Hepatocyte (in vitro differentiated cells): ENCODE data around the gene STK10.

Source experiments
- EZH2 ChIP-seq: fragments of 200-600 bp; sonication (generic); IDR thresholded peaks from 2 replicates; pipeline ENCODE4 v1.6.1; 2016; ENCODE audit warnings: antibody characterized with exemption, mild to moderate bottlenecking, borderline replicate concordance
- EZH2phosphoT487 ChIP-seq: fragments of 200-600 bp; sonication (generic); IDR thresholded peaks from one replicate; pipeline ENCODE4 v1.6.1; 2018; ENCODE audit warnings: antibody characterized with exemption, mild to moderate bottlenecking, low read depth, moderate library complexity; ENCODE audit not compliant: unreplicated experiment, severe bottlenecking
- TF ChIP-seq, protein P1 (sequence below): fragments of 200-600 bp; sonication (generic); IDR thresholded peaks from 2 replicates; pipeline ENCODE4 v1.5.1; 2016; ENCODE audit warnings: antibody characterized with exemption, mild to moderate bottlenecking; ENCODE audit not compliant: poor library complexity

DNA sequence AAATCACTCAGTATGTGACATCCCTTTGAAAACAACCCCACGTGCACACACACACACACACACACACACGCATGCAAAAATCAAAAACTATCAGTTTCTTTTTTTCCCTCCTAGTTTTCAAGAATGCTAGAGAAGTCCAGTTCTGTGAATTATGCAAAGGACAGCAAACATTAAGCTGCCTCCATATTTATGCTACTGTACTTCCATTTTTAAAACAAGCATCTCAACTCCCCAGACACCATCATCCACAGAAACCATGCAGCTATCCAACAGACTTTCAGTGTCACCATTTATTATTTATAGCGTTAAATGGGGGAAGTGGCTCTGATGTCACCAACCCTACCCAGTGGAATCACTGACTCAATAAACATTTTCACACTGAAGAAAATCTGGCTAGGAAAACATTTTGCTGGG is 183.2 kb downstream of the STK10 start:
- no peak for TF ChIP-seq EZH2
- TF ChIP-seq, protein P1, sequence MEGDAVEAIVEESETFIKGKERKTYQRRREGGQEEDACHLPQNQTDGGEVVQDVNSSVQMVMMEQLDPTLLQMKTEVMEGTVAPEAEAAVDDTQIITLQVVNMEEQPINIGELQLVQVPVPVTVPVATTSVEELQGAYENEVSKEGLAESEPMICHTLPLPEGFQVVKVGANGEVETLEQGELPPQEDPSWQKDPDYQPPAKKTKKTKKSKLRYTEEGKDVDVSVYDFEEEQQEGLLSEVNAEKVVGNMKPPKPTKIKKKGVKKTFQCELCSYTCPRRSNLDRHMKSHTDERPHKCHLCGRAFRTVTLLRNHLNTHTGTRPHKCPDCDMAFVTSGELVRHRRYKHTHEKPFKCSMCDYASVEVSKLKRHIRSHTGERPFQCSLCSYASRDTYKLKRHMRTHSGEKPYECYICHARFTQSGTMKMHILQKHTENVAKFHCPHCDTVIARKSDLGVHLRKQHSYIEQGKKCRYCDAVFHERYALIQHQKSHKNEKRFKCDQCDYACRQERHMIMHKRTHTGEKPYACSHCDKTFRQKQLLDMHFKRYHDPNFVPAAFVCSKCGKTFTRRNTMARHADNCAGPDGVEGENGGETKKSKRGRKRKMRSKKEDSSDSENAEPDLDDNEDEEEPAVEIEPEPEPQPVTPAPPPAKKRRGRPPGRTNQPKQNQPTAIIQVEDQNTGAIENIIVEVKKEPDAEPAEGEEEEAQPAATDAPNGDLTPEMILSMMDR: no peak
- TF ChIP-seq EZH2phosphoT487: no peak
